SK-N-DZ (cell line): Measurements from ENCODE around the gene XXYLT1.

Experiments used
- DNase-seq: peaks from one replicate; pipeline ENCODE4 v3.0.0-alpha.2; 2015; ENCODE audit warnings: low spot score

XXYLT1 gene

DNA sequence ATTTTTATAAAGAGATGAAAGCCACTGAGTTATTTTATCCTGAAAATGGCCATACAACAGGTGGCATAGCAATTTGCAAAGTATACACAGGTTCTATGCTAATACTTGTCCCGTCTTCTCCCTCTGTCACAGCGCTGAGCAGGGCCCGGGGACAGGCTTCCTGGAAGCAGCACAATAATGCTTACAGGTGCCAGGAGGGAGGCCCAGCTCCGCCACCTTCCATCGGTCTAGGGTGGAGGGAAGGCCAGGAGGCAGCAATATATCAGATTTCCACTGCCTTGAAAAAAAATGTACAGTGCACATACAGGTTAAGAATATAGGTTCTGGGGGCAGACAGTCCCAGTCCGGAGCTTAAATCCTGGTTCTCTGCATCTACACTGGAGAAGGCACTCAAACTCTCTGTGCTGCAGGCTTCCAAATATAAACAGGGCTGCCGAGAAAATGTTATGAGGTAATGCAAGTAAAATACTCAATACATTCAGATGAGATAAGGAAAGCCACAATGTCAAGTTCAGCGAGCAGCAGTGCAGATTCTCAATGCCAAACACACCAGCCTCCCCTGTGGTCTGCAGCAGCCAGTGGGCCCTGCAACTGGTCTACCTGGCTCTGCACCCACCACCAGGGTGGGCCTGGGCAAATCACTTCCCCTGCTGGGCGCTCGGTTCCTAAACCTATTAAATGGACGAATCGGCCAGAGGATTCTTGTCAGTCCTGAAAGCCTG is 189.6 kb downstream of the XXYLT1 start:
- DNase-seq: no peak

DNA sequence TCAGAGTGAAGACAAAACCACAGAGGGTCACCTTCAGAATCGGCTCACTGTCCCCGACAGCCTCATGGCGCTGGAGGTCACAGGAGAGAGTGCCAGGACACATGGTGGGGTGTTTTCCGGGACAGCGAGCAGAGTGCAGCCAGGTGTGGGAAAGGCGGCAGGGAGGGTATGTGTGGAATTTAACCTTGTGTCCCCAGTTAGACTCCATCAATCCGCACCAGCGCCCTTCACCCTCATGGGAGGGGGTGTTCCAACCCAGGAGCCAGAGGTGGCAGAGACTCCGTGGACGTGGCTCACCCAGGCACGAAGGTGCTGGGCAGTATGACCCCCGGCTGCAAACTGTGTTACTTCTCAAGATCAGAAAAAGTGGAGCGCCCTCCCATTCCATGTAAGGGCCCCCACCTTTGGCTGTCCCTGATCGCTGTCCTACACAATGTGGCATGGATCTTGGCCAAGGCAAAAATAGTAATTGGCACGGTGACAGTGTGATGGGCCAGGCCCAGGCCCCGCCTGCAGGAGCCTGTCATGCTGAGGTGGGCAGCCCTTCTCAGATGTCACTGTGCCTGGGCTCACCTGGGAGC is 190.3 kb downstream of the XXYLT1 start:
- no peak for DNase-seq

DNA sequence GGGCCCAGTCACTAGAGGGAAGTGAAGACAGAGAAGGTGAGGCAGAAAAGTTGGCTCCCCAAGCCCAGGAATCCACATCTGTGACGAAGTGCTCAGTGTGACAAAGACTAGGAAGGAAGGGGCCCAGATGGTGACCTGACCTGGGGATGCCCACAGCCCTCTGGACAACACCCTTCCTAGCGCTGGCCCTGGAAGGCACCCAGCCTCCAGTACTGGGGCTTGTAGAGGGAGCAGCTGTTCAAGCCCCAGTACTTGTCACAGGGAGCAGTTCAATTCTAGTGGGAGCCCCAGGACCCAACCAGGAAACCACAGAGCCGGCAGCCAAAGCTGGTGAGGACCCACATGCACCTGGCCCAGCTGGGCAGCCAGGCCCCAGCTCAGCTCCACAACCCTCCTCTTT is 190.8 kb downstream of the XXYLT1 start:
- no peak for DNase-seq

DNA sequence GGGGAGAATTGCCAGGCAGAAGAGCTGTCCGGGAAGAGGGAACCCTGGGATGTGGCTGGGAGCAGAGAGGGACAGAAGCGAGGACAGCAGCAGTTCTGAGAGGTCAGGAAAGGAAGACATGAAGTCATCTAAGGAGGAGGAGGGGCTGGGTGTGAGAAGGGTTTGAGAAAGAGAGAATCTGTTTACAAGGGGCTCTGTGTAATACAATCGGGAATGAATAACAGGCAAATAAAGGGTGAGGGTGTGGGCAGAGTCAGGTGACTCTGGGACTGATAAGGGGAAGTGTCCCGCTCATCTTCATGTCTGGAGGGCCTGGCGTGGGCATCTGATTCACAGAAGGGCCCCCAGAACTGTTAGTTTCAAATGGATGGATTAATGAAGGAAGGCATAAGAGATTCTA is 191.3 kb downstream of the XXYLT1 start:
- no peak for DNase-seq

DNA sequence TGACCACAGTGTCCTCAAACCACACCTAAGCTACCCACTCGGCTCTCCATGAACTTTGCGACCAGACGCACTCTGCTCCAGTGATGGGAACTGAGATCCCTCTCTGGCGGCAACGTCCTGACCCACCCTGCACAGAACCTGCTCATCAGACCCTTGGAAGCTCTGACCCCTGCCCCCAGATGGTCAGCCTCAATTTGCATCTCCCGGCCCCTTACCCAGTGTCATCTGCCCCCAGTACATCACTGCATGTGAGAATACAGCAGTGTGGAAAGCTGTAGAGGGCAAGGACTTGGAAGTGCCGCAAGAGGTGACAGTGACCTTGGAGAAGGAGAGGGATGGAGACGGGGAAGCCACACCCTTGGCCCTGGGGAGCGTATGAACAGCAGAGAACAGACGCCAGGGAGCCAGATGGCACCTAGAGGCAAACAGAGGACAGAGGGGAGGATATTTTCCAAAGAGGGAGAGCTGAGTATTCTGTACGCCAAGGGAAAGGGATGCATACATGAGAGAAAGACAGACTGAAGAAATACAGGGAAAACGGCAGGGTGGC is 192.0 kb downstream of the XXYLT1 start:
- DNase-seq: no peak

DNA sequence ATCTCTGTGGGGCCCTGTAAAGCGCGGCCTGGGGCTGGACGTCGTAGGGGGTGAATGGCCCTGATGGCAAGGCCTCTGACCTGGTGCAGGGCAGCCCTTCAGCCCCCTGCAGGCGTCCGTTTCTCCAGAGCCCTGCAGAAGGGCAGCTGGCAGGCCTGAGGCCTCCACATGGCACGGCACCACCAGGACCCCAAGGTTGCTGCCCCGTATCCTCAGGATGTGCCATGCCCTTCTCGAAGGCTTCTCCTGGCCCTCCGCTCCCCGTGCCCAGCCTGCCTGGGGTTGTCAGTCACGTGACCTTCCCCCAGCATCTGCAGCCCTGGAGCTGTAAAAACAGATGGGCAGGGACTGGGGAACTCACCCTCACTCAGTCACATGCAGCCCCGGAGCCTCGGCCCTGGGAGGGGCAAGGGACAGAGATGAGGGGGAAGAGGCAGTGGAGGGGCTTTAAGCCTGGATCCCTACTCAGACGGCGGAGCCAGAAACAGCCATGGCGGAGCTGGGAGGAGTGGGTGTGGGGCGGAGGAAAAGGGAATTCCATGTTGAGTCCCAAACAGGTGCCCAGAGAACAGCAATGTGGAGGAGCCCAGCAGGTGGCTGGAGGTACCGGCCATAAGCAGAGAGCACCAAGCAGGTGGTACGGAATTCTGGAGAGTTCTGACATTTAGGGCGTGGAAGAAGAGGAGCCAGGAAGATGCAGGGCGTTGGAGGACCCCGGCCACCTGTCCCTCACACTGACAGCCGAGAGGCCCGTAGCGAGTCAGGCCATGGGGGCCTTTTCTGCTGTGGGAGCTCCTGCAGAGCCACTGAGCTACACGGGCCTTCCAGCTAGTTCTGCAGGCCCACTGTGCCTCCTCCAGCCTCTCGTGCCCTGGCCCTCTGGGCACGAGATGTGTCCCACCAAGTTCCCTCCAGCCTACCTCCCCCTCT is 193.1 kb downstream of the XXYLT1 start:
- DNase-seq: no peak

DNA sequence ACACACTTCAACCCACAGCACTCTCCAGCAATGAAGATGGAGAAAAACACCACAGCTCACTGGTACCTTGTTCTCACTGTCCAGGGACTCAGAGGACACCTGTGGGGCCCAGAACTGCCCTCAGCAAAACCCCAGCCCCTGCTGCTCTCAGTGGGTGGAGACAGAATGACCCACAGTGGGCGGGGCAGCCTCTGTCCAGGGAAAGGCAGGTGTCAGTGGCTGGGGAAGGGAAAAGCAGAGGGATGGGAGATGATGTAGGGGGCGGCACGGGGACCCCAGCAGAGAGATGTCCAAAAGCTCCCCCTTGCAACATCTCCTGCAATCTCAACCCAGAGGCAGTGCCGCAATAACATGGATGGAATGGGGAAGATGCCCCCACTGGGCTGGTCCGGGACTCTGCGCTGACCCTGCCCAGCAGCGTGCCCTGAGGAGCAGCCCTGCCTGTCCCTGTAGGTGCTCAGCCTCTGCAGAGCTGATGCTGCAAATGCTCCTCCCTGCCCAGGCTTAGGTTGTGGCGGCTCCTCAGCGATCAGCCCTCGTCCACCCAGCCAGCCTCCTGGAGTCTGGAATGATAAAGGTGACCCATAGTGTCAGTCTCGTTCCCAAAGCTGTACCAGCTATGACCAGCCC is 193.9 kb downstream of the XXYLT1 start:
- DNase-seq: no peak

DNA sequence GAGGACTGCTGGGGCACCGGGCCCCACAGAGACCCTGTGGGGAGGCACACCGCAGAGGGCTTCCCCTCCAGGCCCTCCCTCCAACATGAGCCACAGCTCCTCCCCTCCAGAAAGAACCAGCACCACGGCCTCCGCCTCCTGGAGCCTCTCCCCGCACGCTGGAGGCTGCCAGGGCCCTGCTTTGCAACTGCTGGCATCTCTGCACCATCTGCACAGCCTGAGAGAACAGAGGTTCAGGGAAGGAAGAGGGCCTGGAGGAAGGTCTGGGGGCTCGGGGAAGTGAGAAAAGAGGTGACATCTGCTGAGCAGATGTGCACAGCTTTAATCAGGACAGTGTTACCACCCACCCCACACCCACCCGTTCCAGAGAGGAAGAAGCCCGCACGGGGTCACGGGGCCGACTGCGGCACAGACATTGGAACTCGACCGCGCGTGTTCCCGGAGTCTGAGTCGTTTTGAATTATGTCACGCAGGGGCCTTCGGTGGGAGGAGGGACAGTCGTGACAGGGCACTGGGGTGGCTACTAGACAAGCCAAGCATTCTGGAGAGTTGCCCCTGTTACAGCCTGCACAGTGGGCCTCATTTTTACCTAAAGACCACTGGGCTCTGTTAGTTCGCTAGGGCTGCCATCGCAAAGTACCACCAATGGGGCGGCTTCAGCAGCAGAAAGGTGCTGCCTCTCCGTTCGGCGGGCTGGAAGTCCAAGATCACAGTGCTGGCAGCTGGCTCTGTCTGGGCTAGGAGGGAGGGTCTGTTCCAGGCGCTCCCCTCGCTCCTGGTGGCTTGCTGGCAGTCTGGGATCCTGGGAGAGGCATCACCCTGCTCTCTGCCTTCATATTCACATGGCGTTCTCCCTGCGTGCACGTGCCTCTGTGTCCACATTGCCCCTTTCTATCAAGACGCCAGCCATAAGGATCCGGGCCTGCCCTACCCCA is 194.8 kb downstream of the XXYLT1 start:
- DNase-seq: no peak

DNA sequence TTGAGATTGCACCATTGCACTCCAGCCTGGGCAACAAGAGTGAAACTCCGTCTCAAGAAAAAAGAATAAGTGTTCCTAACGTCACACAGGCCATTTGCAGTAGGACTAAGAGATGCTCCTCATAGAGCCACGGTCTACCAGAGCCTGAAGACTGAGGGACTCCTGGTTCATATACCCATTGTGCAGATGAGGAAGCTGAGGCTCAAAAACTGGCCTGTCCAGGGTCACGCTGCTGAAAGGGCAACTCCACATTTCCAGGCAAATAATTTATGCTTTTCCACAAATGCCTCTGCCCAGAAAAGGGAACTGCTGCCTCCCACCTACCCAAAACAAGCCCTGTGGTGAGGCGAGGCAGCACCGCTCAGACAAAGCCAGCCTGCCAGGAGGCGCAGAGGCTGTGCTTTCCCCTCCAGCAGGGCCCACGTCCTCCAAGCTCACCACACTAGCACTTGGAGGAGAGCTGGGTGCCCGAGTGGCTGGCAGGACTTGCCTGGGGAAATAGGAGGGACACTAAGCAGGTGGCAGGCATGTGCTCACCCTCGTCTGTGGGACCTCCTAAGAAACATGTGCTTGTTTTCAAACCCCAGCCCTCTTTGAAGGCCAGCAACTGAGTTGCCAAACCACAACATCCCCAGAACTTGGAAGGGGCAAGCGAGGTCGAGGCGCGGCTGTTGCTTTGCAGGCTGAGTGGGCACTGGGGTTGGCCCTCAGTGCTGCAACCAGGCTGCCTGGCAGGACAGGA is 195.6 kb downstream of the XXYLT1 start:
- DNase-seq: no peak

DNA sequence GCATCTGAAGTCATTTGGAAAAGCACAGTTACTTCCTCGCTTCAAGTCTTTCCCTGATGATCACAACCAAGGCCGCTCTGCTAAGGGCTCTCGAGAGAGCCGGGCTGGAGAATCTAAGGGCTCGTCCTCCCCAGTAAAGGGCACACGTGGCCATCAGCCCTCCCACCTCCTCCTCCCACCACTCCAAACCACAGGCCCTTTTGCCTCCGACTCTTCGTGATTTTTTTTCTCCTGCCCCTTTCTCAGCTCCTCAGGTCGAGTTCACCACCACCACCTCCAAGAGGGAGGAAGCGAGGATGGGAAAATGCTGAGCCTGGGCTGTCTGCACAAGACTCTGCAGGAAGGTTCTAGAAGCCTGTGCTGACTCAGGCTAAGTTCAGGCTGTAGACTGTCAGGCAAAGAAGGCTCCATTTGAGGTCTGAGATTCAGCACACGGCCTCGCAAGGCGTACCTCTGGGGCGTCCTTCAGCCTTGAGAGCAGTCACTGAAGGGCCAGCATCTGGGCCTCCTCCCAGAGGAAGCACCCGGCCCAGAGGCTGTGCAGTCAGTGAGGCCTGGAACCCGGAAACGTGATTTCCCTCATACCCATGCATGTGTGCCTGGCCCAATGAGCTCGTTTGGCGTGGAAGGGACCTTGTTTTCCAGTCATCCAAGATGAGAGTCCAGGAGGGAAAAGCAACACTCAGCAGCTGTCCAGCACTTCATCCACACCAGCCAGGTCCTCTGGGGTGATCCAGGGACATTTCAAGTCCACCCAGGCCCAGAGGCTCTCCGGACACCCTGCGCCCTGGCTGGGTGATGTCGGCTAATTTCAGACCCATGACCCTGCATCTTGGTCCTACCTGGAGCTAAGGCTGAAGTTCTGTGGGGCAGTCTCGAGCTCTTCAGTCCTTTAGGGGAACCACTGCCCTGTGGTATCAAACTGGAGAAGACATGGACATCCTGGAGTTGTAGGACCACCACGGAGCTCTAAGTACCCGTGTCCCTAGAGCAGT is 196.8 kb downstream of the XXYLT1 start:
- DNase-seq: no peak

DNA sequence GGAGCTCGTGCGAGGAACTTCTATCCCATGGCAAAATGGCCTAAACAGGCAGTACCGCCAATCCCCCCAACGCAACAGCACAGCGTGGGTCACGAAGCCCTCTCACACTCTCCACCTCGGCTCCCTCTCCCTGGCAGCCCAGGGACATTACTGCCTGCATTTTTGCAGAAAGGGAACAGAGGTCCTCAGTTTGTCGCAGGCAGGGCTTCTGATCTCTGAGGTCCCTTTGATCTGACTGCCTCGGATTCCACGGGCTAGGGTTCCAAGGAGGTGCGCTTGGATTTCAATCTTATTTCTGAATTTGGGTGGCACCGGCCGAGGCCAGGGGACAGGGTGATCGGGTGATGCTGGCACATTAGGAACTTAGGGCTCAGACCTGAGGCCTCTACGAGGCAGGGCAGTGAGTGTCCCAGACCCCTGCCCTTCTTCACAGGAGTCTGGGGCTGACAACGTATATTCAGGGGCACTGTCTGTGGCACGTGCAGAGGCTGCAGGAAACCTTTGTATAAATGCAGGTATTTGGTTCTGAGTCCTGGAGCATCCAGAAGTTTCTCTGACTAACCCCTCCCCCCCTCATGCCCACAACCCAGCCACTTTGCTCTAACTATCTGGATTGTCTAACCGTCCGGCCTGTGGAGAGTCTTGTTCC is 197.9 kb downstream of the XXYLT1 start:
- no peak for DNase-seq

DNA sequence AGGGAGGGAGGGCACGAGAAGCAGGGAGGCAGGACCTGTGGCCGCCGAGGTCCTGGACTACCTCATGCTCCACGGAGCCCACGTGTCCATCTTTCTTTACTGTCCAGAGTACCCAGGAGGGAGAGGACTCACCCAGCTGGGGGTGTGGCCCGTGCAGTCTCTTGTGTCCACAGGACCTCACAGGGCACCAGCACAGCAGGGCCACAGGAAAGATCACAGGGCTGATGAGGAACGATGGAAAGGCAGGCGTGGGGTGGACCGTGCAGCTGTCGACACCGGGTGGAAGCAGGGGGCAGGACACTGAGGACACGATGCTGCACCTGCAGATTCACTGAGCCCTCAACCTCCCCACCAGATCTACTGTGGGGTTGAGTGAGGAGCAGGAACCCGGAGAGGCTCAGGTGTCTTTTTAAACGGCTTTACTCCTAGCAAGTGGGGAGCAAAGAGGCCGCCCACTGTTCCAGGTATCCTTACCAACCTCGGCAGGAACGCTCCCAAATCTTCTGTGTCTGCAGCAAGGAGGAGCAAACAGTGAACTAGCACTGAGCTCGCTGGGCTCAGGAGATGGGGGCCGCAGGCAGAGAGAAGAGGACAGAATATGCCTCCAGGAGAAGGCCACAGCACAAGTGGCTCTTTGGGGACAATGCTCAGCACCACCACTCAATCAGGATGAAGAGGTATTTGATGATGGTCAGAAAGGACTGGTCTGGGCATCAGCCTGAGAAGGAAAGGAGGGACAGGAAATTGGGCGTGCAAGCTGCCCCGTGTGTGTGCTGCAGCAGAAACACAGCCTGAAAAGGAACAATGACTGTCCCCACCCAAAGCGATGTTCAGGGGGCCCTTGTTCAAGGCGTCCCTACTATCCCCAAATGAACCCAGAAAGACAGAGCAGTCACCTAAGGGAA is 198.8 kb downstream of the XXYLT1 start:
- DNase-seq: no peak

DNA sequence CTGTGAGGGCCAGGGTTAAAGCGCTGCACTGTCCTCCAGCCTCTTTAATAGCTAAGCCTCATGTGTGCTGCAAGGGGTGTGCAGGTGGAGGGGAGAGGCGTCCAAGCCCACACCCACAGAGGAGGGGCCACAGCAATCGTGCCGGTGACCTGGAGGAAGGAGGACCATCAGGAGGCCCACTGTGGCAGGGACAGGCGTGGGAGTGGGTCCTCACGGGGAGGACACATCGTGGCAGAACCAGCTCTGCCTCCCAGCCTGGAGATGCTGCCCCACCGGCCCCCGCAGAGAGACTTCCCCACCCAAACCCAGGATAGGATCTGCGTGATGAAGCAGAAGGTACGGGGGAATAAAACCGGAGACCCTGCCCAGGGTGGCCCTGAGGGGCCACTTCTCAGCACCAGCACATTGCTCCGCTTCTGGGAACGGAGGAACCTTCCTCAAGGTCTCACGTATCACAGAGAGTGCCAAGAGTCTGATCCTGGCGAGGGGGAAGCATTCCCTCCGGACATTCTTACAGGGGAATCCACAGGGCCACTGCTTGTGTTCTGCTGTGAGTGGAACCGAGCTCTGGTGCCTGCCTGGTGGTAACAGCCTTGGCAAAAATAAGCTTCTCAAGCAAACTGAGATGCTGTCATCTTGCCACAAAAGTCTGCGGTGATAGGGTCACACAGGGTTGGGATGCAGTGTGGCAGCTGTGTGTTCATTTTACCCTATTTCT is 199.8 kb downstream of the XXYLT1 start:
- DNase-seq: no peak

DNA sequence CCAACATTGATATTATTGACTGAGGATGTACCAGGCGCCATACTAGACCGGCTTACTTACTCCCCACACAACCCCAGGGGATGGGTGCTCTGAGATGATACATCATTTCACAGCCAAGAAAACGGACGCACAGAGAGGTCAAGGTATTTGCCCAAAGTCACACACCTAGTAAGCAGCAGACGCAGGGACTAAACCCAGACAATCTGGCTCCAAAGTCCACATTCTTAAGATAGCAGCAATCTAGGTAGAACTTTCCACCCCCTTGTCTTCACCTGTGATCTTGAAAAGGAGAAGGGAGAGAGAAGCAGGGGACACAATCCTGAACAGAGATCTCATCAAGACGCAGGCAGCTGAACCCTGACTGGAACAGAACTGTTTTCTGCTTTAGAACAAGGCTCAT is 200.6 kb downstream of the XXYLT1 start:
- DNase-seq: no peak

DNA sequence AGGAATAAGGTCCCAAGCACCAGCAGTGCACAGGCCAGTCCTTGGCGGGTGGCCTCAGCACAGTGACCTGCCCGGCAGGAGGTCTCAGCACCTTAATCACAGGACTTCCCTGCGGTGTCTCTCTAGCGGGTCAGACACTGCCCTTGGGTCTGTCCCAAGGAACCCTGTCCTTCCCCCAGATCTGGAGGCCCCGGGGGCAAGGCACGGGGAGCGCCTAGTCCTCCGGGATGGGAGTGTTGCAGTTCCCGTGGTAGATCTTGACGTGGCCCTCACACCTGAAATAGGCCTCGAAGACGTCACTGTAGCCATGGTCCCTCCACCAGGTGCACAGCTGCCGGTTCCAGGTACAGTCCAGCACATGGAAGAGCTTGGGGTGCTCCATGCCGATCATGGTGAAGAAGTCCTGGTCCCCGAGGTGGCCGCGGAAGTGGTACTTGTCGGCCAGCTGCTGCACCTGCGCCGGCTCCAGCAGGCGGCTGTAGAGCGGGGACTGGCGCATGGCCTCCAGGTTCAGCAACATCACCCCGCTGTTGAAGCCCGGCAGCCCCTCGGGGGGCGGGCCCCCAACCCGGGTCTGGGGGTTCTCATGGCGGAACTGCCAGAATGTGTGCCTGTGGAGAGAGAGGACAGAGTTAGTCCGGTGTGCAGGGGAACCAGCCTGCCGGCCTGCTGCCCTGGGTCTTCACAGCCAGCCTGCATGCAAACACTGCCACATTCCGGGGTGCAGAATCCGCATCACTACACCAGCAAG is 201.3 kb downstream of the XXYLT1 start:
- no peak for DNase-seq
